B cell (primary cell): ENCODE data around the gene SUCLG1. TPM values are rescaled to one million over a fixed set of nuclear protein-coding genes. Genes with fewer than 3 reads are reported as not detected.

Experiments
- ATAC-seq: fragments of 200-7000 bp; cut with Tn5 transposase; one replicate; pipeline ENCODE4 v1.10.0; 2021; ENCODE audit warnings: low read depth, mild to moderate bottlenecking, moderate number of reproducible peaks, moderate library complexity
- CTCF ChIA-PET: fragments of 350-600 bp; sonication (Branson Sonifier 250); formaldehyde crosslinking; loops from one replicate; lab custom pipeline; 2021; ENCODE audit warnings: antibody characterized with exemption, inconsistent platforms; lab: Charles Lee
- POLR2A ChIA-PET: fragments of 350-600 bp; sonication (Branson Sonifier 250); formaldehyde crosslinking; loops from one replicate; lab custom pipeline; 2021; ENCODE audit warnings: antibody characterized with exemption; lab: Charles Lee
- DNase-seq: peaks from one replicate; pipeline ENCODE4 v3.0.0; 2013
- H2AFZ ChIP-seq: 2 replicates; pipeline ENCODE4 v1.6.1; 2012; ENCODE audit warnings: mild to moderate bottlenecking, low read depth, low read length; ENCODE audit not compliant: insufficient read depth, poor library complexity, severe bottlenecking
- H3K27ac ChIP-seq, 2 donors: 1 replicate in 1 of 2; 2 replicates in 1 of 2; pipeline ENCODE4 v1.5.1; 2012 to 2013; ENCODE audit warnings: low read length in 2 of 2, mild to moderate bottlenecking in 2 of 2, moderate library complexity in 1 of 2
- H3K27me3 ChIP-seq, 4 experiments: fragments of 200-600 bp in 1 of 4; sonication (generic) in 1 of 4; replicated peaks in 1 of 4; 1 replicate in 2 of 4; 2 replicates in 2 of 4; pipeline versions ENCODE4 v1.6.1 to v1.7.0; 2013 to 2016; ENCODE audit warnings: low read length in 3 of 4, mild to moderate bottlenecking in 2 of 4, mixed read lengths in 1 of 4, moderate library complexity in 1 of 4; ENCODE audit not compliant: insufficient read depth in 4 of 4, control insufficient read depth in 3 of 4; ENCODE audit errors: control extremely low read depth in 1 of 4
- H3K36me3 ChIP-seq, 2 experiments: replicated peaks in 1 of 2; 1 replicate in 1 of 2; 2 replicates in 1 of 2; pipeline versions ENCODE4 v1.6.1 to v1.7.1; 2013; ENCODE audit warnings: low read length in 1 of 2; ENCODE audit not compliant: insufficient read depth in 2 of 2, control insufficient read depth in 1 of 2; ENCODE audit errors: control extremely low read depth in 1 of 2, extremely low read depth in 1 of 2
- H3K4me1 ChIP-seq, 2 donors: fragments of 200-600 bp in 1 of 2; sonication (generic) in 1 of 2; 1 replicate in 1 of 2; 2 replicates in 1 of 2; pipeline versions ENCODE4 v1.5.1 to v1.6.1; 2013 to 2017; ENCODE audit warnings: low read length in 2 of 2; ENCODE audit not compliant: control insufficient read depth in 2 of 2, insufficient read depth in 2 of 2
- H3K4me2 ChIP-seq: replicated peaks from 2 replicates; pipeline ENCODE3; 2012; ENCODE audit warnings: mild to moderate bottlenecking, low read depth, low read length; ENCODE audit not compliant: poor library complexity, severe bottlenecking
- H3K4me3 ChIP-seq, 5 experiments: fragments of 200-600 bp in 1 of 5; sonication (generic) in 1 of 5; 1 replicate in 3 of 5; 2 replicates in 2 of 5; pipeline versions ENCODE4 v1.5.1 to v1.7.0; 2011 to 2016; ENCODE audit warnings: low read length in 4 of 5, mild to moderate bottlenecking in 4 of 5, low read depth in 2 of 5, control low read depth in 1 of 5, moderate library complexity in 1 of 5; ENCODE audit not compliant: insufficient read depth in 1 of 5; ENCODE audit errors: control extremely low read depth in 1 of 5, extremely low read depth in 1 of 5
- H3K79me2 ChIP-seq: fragments of 200-600 bp; sonication (generic); one replicate; pipeline ENCODE4 v1.6.0; 2016; ENCODE audit warnings: low read length; ENCODE audit not compliant: control insufficient read depth, insufficient read depth
- H3K9ac ChIP-seq: fragments of 200-600 bp; sonication (generic); 2 replicates; pipeline ENCODE4 v1.6.1; 2017; ENCODE audit warnings: mild to moderate bottlenecking, low read length, moderate library complexity
- H3K9me3 ChIP-seq, 3 donors: one replicate each; pipeline versions ENCODE4 v1.6.1 to v1.7.1; 2013; ENCODE audit warnings: low read length in 2 of 3; ENCODE audit not compliant: control insufficient read depth in 2 of 3, insufficient read depth in 1 of 3; ENCODE audit errors: control extremely low read depth in 1 of 3
- H4K20me1 ChIP-seq: 2 replicates; pipeline ENCODE4 v1.6.0; 2012; ENCODE audit warnings: mild to moderate bottlenecking, low read length; ENCODE audit not compliant: insufficient read depth, control insufficient read depth, poor library complexity, severe bottlenecking
- H3K27ac Mint-ChIP-seq: one replicate; pipeline ENCODE4 v1.8.0; 2021; ENCODE audit warnings: mixed read lengths
- H3K27me3 Mint-ChIP-seq: one replicate; pipeline ENCODE4 v1.8.0; 2021; ENCODE audit warnings: mixed read lengths
- H3K4me1 Mint-ChIP-seq: one replicate; pipeline ENCODE4 v1.8.0; 2021; ENCODE audit warnings: mixed read lengths
- H3K4me3 Mint-ChIP-seq: one replicate; pipeline ENCODE4 v1.8.0; 2021; ENCODE audit warnings: mixed read lengths
- H3K9me3 Mint-ChIP-seq: one replicate; pipeline ENCODE4 v1.8.0; 2022; ENCODE audit warnings: mixed read lengths; ENCODE audit not compliant: insufficient read depth
- CTCF ChIP-seq: fragments of 200-600 bp; IDR thresholded peaks from one replicate; pipeline ENCODE4 v1.8.0; 2022; ENCODE audit warnings: antibody characterized with exemption, mild to moderate bottlenecking
- EZH2 ChIP-seq: IDR thresholded peaks from 2 replicates; pipeline ENCODE4 v1.6.1; 2012; ENCODE audit warnings: borderline replicate concordance, low read depth, mild to moderate bottlenecking, moderate library complexity, low read length; ENCODE audit not compliant: insufficient read depth, poor library complexity, severe bottlenecking
- WGBS: methylation state at CpG from one replicate; pipeline ENCODE4 v1.1.5; 2013; ENCODE audit warnings: missing lambda C conversion rate; ENCODE audit not compliant: insufficient coverage; 5-methylcytosine and 5-hydroxymethylcytosine counted together
- intact Hi-C: fragments of 100-400 bp; cut with micrococcal nuclease; formaldehyde crosslinking; loops from one replicate; pipeline ENCODE4 v1.10.0; 2022
- polyA plus RNA-seq: library from polyadenylated mRNA; depleted of rRNA; stranded (reverse); fragments of >200 nt; gene quantifications from 2 replicates; pipeline ENCODE4 v1.2.3, GENCODE V29; 2012
- total RNA-seq, 2 donors: library from RNA; stranded (reverse); fragments of 120-200 nt in 1 of 2; gene quantifications; 1 replicate in 1 of 2; 2 replicates in 1 of 2; pipeline versions ENCODE4 v1.2.3 to v1.2.4, GENCODE V29; 2013 to 2022

Gene SUCLG1
- total and polyA plus RNA-seq, 2 donors (not counting 1 experiment from before 2014, with no cell fraction given), result 16.1 to 31.8 TPM

- Mint-ChIP-seq H3K27ac (no peak overlapping the region), H3K27me3 (peaks cover 37% of the 10 kb centered on the region), H3K4me1 (no peaks in the 10 kb centered on the region), H3K9me3 (peaks cover 3% of the 10 kb centered on the region), H3K4me3 (no peak overlapping the region)
- Histone ChIP-seq H3K27ac (no peak overlapping the region), H3K4me1 (no peaks in the 10 kb centered on the region), H3K27me3 (peaks cover 0 to 9% (median 3%) of the 10 kb centered on the region in 4 experiments), H3K9ac (no peak overlapping the region), H3K9me3 (peaks cover 0 to 6% (median 0%) of the 10 kb centered on the region in 3 donors), H2AFZ (no peak overlapping the region), H3K36me3 (no peaks in the 10 kb centered on the region), H3K79me2 (no peaks in the 10 kb centered on the region), H4K20me1 (no peaks in the 10 kb centered on the region), H3K4me2 (no peak overlapping the region), H3K4me3 (no peak overlapping the region)
- intact Hi-C loops, result no loop called here
- no peak for DNase-seq
- TF ChIP-seq EZH2 (no peak), CTCF (no peak)
- ChIA-PET POLR2A (no interaction called here), CTCF (no interaction called here)
- ATAC-seq, result no peak
- WGBS, result no CpG with 5 or more reads among the region's 1 CpG
Observed at GRCh38 chr2:84388133-84388532, 70.9 kb downstream of the SUCLG1 start.

GRCh38 chr2:84386336-84387040, 72.6 kb downstream of the SUCLG1 start:
- Histone ChIP-seq H3K9ac (no peak overlapping the region), H4K20me1 (no peaks in the 10 kb centered on the region), H3K27me3 (peaks cover 0 to 9% (median 3%) of the 10 kb centered on the region in 4 experiments), H3K27ac (no peak overlapping the region), H3K4me3 (no peak overlapping the region), H3K79me2 (no peaks in the 10 kb centered on the region), H3K4me1 (no peaks in the 10 kb centered on the region), H3K4me2 (no peak overlapping the region), H2AFZ (no peak overlapping the region), H3K9me3 (peaks cover 0 to 6% (median 0%) of the 10 kb centered on the region in 3 donors), H3K36me3 (no peaks in the 10 kb centered on the region)
- Mint-ChIP-seq H3K4me3 (no peak overlapping the region), H3K27ac (no peak overlapping the region), H3K9me3 (no peaks in the 10 kb centered on the region), H3K4me1 (no peaks in the 10 kb centered on the region), H3K27me3 (peaks cover 34% of the 10 kb centered on the region)
- ChIA-PET POLR2A (no interaction called here), CTCF (no interaction called here)
- ATAC-seq (no peak), DNase-seq (no peak)
- WGBS, result 28% methylated on average over 5 of the region's 7 CpGs
- TF ChIP-seq CTCF, result no peak
- no peak for TF ChIP-seq EZH2
- intact Hi-C loops, result no loop called here
